ENCODE results near the gene ABR.

DNA sequence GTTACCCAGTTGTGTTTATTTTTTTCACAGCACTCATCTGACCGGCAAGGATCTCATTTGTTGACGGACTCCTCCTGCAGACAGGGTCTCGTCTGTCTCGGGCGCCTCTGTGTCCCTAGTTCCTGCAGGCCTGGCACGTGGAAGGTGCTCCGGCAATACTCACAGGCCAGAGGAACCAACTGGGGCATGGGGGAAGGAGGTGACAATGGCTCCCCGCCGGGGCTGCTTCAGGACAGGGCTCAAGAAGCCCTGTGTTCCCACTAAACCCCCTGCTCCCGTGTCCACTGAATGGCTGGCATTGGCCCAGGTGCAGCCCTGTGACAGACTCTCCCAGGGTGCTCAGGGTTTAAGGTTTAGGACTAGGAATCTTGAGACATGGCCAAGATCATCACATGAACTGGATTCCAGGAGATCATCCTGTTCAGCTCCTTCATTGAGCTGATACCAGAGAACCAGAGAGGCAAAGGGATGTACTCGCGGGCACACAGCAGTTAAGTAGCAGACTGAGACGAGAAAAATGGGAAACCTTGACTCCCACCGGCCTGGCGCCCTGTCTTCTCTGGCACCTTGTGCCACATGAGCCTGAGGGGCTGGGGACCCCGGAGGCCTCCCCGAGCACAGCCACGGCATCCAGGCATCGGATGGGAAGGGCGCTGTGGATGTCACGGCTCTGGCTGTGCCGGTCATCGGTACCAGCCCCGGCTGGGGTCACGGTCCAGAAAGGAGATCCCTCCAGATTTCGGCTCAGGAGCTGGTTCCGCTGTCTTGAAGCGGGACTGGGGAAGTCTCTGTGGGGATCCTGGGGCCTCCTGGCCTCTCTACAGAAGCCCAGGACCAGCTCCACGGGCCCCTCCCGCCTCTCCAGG lies 153.8 kb downstream of the ABR start:
- TF ChIP-seq CTCF (IDR thresholded peaks at IDR 0.05), result no peak
- no peak for TF ChIP-seq ZFX (IDR thresholded peaks at IDR 0.05; ENCODE audit: borderline replicate concordance)

All from 22Rv1 (cell line).